GM18907 (cell line): Measurements from ENCODE around the gene PRMT7.
"Not testable (repeated sequence)": the region's sequence is repeated elsewhere in the genome, so short reads cannot be mapped to it uniquely, and the experiment has no call there.

Source experiments
- ATAC-seq: cut with Tn5 transposase; IDR thresholded peaks from one replicate; pipeline ENCODE4 v1.9.1; 2021; ENCODE audit warnings: mild to moderate bottlenecking, moderate library complexity; ENCODE audit not compliant: unreplicated experiment

PRMT7 gene

DNA sequence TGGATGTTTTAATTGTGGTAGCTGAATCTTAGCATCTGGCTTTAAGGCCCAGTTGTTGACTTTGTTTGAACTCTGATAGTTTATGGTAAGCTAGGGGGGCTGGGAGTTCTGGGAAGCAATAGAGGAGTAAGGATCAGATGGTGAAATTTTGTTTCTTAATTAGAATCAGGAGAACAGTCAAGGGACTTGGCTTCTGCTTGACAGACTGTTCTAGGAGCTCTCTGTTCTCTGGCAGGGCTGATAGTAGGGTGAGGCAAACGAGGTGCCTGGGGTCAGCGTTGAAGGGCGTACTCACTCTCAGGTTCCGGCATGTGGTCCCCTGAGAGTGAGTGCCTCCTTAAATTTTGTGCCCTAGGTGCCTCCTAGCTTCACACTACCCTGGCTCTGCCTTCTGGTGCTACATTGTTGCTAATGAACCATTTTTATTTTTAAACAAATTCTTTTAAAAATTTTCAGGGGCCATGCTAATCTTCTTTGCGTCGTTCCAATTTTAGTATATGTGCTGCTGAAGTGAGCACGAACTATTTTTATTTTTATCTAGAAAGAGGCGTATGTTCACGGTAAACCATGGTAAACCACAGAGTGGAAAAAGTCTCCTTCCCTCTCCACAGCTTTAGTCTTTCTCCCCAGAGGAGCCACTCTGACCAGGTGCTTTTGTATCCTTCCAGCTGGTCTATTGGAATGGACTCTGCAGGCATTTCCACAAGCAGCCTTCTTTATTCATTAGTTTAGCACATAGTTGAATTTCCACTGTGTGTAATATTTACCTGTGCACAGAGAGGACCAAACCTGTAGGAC lies 26.8 kb upstream of the PRMT7 start:
- peak; percentile 50 for ATAC-seq

GRCh38 chr16:68284847-68285246 lies 26.0 kb upstream of the PRMT7 start:
- peak; percentile 43 for ATAC-seq

GRCh38 chr16:68285683-68286082 lies 25.1 kb upstream of the PRMT7 start:
- no peak for ATAC-seq

DNA sequence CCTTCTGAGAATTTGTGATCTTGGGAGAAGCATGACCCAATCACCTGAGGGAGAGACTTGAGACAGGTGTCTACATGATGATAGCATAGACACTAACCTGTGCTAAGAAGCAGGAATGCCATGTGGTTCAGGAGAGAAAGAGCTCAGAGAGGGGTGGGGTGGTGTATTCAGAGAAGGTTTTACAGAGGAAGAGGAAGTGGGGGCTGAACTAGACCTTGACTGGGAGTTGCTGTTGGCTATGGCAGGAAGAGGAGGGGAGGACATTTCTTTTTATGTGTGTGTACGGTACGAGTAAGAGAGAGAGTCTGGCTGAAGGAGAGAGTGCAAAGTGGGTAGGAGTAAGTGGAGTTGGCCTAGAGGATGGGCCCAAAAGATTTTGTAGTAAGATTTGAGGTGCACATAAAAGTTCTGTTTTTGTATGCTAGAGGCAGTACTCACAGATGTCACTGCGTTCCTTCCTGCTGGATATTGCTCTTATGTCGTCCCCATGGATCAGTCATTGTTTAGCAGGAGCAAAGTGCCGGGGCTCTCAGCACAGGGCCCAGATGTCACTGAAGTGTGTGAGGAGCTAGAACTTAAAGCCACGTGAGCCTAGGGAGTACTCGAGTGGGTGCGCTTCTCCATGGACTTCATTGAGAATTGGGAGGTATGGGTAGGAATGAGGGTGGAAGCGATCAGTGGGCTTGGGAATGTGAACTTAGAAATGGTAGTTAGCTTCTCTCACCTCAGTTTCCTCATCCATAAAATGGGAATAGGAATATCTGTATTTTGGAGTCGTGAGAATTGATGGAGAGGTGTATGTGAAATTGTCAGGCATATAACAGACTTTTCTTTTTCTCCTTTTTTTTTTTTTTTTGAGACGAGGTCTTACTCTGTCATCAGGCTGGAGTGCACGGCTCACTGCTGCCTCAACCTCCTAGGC lies 24.4 kb upstream of the PRMT7 start:
- ATAC-seq, result no peak

- no peak for ATAC-seq
These were observed 23.3 kb upstream of the PRMT7 start for GRCh38 chr16:68287276-68288251.

- ATAC-seq, result no peak
These were observed 22.6 kb upstream of the PRMT7 start for GRCh38 chr16:68288252-68288650.

DNA sequence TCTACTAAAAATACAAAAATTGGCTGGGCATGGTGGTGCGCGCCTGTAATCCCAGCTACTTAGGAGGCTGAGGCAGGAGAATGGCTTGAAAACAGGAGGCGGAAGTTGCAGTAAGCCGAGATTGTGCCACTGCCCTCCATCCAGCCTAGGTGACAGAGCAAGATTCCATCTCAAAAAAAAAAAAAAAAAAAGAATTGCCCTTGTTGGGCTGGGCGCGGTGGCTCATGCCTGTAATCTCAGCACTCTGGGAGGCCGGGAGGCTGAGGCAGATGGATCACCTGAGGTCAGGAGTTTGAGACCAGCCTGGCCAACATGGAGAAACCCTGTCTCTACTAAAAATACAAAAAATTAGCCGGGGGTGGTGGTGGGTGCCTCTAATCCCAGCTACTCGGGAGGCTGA lies 22.0 kb upstream of the PRMT7 start:
- not testable (repeated sequence) for ATAC-seq

GRCh38 chr16:68289202-68289601 lies 21.6 kb upstream of the PRMT7 start:
- no peak for ATAC-seq

DNA sequence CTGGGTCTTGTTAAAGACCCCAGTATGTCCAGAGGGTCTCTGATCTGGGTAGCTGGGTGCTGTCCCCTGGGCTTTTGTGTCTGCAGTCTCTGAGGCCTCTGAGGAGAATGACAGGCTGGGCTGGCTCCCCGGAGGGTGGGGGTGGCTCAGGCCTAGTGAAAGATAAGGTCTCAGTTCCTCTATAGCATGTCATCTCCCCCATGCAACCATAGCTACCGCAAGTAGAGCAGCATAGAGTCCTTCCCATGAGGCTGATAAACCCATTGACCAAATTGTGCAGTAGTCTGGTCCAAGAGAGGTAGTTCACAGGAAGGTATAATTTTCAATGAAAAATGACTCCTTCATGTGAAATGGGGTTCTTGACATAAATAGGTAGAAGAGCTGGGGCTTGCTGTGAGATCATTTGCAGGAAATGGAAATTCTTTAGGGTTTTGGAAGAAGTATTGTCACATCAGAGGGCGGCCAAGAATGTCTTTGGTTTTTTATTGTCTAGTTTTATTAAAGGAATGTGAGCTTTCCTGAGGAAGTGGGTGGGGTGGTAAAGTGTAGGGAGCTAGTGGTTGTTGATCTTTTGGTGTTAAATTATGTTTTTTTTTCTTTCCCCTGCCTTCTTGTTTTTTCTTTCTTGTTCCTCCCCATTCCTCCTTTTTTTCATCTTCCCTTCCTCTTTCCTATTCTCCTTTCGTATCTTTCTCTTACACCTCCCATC lies 21.0 kb upstream of the PRMT7 start:
- ATAC-seq, result peak; percentile 80

DNA sequence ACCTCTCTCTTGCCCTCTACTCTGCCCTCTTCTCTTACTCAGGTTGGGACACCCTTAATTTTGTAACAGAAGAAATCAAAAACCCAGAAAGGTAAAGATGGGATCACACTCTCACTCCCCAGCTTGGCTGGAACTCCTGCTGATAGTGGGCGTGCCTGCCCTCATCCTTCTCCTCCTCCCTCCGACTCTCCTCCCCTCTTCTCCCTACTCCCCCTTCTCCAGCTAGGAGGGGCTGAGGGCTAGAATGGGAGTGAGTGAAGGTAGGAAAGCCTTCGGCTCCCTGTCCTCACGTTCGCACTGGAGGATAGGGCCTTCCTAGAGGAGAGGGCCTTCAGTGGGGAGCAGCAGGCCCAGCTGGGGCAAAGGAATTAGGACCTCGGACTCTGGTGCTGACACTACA lies 20.4 kb upstream of the PRMT7 start:
- no peak for ATAC-seq

DNA sequence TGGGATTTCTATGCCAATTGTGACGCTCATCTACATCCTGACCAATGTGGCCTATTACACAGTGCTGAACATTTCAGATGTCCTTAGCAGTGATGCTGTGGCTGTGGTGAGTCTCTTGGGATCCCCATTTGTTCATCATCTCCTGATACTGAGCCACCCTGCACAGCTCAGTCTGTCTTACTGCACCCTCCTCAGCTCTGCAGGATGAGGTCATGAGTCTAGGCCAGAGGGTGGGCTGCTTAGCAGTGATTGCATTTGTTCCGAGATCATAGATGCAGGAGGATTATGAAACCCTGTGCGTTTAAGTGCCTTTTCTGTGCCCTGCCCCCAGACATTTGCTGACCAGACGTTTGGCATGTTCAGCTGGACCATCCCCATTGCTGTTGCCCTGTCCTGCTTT lies 19.6 kb upstream of the PRMT7 start:
- no peak for ATAC-seq

DNA sequence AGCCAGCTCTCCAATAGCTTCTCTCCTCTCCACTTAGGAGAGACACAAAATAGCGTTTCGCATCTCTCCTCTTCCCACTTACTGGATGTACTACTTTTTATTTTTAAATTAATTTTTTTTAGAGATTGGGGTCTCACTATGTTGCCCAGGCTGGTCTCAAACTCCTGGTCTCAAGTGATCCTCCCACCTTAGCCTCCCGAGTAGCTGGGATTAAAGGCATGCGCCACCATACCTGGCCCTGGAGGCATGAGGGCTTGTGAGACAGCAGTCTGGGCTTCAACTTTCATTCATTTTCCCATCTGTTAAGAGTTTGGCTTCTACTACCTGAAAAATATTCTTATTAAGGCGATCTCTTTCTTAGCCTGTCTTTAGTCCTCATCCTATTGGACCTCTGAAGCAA lies 18.4 kb upstream of the PRMT7 start:
- ATAC-seq, result no peak

DNA sequence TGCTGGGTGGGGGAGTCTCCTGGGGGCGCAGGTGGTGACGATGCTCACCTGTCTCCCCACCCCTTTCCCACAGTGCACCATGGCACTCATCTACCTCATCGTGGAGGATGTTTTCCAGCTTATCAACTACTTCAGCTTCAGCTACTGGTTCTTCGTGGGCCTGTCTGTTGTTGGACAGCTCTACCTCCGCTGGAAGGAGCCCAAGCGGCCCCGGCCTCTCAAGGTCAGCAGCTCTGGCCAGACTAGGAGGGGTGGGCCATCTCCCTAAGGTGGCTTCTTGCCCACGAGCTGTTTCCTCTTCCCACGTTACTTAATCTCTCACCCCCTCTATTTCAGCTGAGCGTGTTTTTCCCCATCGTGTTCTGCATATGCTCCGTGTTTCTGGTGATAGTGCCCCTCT lies 14.5 kb upstream of the PRMT7 start:
- no peak for ATAC-seq

GRCh38 chr16:68296693-68297092 lies 14.1 kb upstream of the PRMT7 start:
- ATAC-seq, result no peak

DNA sequence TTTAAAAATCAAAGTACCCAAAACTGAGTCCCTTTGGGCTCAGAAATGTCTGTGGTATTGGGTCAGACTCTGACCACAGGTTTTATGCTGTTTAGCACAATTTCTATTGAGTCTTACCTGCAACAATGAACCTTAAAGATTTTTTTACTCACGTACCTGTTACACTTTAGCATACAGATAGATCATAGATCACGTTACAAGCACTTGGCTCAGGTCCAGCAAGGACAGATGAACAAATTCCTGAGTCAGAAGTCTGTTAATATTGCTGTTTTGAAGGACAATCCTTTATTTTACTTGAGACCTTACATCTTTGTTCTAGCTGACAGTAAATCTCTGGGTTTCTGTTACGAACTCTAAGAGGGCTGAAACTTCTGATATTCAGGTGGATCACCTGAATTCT lies 12.9 kb upstream of the PRMT7 start:
- ATAC-seq, result no peak

- ATAC-seq, result no peak
These were observed 12.5 kb upstream of the PRMT7 start for GRCh38 chr16:68298312-68298711.

DNA sequence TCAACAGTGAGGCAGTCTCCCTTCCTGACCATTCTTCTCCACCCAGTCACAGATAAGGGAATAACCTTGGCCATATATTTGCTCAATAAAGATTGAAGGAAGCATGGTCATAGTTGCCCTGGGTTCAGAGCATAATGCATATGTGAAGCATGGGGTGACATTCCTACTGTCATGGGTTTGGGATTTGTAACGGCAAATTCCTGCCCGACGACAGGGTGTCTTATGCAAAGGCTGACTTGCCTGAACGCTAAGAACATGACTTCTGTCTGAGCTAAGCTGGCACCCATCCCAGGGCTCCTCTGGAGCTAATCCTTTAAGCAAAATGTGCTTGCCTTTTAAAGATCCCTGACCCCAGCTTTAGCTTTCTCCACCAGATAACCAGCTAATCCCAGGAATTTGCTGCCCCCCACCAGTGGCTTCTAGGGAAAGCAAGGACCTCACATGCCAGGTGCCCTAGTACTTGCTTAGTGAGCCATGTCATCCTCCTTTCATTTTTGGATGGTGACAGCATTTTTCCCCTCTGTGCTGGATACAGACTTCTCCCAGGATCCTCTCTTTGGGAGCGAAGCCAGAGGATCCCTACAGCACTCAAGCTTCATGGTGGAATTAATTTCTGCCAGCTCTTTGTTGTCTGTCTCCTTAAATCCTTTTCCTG lies 11.8 kb upstream of the PRMT7 start:
- ATAC-seq, result no peak

GRCh38 chr16:68299571-68300453 lies 11.0 kb upstream of the PRMT7 start:
- ATAC-seq, result no peak
